Left cardiac atrium (tissue), 4 donors: ENCODE data around the gene TAL1. TPM values are rescaled to one million over a fixed set of nuclear protein-coding genes. Genes with fewer than 3 reads are reported as not detected.

Source experiments
- ATAC-seq, 2 donors: fragments of 200-7000 bp; cut with Tn5 transposase; one replicate each; pipeline ENCODE4 v1.9.1; 2020; ENCODE audit warnings: mild to moderate bottlenecking in 2 of 2, moderate library complexity in 2 of 2
- DNase-seq: peaks from one replicate; pipeline ENCODE4 v3.0.0-alpha.2; 2020
- intact Hi-C, 2 donors: fragments of 100-400 bp; cut with DNase I; formaldehyde crosslinking; loops; one replicate each; pipeline versions ENCODE4 v1.14.1 to v1.15.1; 2022 to 2023
- total RNA-seq, 2 donors: library from RNA; stranded (reverse); fragmentation: NEBNext Ultra II Directional; extraction: Animal tissue kit (Norgen Biotek cat#: 25700); gene quantifications; one replicate each; pipeline ENCODE4 v1.2.1, GENCODE V29; 2021
- donor health status: DM: no; HTN: yes; CAD: no.
- donor health status: DM: no; HTN: yes; CAD: no; lungs with severe emphysema.
- donor health status: DM: yes; HTN: yes; CAD: no.
- donor health status: Dilated cardiomyopathy.

TAL1 gene
- total RNA-seq, 2 donors from 2014 or later, result 4.0 to 5.1 TPM

DNA sequence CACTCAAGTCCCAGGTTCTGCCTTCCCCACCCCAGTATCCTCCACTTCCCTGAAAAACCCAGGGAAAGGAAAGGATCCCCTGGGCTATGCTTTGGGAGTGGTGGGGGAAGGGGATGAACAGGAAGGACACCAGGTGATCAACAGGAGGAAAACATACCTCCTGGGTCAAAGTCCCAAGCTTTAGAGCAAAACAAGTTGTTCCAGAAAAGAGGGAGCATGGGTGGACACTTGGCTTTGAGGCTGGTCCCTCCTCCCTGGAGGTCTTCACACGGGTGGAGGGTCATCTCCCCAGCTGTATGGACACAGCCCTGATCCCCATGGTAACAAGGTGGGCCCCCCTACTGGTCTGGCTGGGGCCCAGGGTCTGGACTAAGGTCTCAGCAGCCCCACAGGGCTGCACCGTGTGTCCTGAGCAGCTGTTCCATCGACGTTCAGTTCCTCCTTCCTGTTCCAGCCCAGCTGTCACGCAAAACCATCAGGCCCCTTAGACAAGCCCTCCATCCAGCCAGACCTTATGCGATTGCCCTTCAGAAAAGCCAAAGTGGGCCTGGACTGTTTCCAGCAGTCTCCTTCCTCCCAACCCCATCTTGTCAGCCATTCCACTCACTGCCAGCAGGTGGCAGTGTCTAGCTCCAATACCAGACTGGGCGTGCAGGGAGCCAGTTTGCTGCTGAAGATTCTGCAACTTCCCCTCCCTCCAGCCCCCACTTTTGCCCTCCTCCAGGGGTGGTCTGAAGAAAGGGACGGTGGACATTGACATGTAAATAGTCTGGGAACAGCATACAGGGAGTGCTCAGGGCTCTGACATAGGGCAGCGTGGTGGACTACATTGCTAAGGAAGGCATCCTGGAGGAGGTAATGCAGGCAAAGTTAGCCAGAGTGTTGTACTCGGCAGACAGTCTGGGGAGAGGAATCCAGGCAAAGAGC lies 39.3 kb downstream of the TAL1 start:
- peak; percentile 10 to 31 for ATAC-seq
- intact Hi-C loops, result loop anchor here in 1 of 2 donors (5.0 to 10.0 kb wide), 2 partner anchors 235 to 522 kb away; no protein-coding TSS in a partner anchor
- DNase-seq, result peak; percentile 83

DNA sequence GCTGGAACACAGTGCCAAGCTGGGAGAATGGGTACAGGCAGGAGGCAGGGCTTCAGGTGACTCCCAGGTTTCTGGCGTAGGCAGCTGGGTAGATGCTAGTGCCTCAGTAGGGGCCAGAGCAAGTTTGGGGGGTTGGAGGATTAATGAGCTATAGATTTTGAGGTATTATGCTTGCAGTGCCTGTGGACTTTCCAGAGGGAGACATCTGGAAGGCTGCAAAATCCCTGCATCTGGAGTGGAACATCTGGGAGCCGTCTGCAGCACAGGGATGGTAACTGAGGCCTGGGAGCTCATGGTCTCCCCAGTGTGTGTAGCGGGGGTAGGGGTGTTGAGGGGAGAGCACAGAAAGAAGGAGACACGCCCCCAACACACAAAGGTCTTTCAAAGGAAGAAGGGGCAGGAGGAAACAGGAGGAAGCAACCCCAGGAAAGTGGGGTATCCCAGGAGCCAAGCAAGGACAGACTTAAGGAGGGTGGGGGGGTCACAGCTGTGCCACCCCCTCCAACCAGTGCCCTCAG lies 40.0 kb downstream of the TAL1 start:
- ATAC-seq, result no peak
- no peak for DNase-seq
- intact Hi-C loops, result loop anchor here in 1 of 2 donors (5.0 to 10.0 kb wide), 2 partner anchors 235 to 523 kb away; no protein-coding TSS in a partner anchor

DNA sequence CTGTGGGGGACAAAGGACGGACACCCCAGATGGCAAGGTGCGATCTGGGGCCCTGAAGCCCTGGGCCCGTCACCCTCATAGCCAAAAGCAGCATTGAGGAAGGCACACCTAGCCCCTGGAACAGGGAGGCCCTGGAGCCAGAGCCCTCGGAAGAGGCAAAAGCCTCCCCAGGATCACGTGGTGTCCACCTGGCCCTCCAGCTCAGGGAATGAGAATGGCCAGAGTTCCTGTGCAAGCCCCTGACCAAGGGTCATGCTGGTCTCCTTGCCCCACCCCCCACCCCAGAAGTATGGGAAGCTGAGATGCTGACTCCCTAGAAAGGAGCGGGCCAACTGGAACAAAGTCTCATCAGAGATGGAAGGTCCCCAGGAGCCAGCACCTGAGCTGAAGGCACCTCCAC lies 41.2 kb downstream of the TAL1 start:
- ATAC-seq, result no peak
- DNase-seq, result no peak
- intact Hi-C loops, result loop anchor here in 1 of 2 donors (5.0 to 10.0 kb wide), 2 partner anchors 236 to 524 kb away; no protein-coding TSS in a partner anchor

DNA sequence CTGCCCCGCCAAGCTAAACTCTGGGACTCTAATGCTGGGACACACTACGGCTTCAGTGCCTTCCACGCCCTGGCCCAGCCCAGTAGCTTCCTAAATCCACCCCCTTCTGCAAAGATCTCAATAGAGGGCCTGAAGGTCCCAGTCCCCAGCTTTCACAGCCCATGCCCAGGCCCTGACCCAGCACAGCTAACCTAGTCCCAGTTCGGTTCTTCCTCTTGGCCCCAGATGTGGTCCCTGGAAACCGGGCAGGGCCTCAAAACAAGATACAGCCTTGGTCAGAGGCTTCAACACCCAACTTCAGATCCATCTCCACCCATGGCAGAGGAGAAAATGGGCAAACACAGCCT lies 41.5 kb downstream of the TAL1 start:
- ATAC-seq, result no peak
- intact Hi-C loops, result loop anchor here in 1 of 2 donors (5.0 to 10.0 kb wide), 2 partner anchors 237 to 524 kb away; no protein-coding TSS in a partner anchor
- DNase-seq, result no peak

DNA sequence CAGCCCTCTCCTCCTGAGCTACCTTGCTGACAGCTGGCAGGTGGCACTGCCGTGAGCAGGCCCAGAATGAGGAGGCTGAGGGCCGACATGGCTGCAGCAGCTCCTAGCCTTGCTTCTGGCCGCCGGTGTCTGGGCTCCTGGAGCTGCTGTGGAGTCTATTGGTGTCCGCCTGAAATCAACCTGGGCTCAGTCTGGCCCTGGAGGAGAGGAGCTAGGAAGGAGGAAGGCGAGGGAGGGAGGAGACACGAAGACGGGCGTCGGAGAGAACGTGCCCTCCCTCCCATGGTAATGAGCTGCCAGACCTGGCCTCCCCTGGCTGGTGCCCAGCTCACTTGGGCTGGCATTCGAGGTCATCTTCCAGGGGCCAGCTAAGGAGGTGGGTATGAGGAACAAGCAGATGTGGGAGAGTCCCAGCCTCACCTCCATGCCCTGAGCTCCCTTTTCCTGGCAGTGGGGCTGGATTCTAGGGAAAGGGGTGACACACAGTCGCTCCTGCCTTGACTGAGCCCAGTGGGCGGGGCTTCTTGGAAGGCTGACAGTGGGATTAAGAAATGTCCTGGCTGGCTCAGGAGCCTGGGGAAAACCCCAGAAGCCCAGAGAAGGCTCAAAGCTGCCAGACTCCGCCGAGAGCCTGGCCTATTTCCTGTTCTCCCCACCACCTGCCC lies 42.0 kb downstream of the TAL1 start, which contains the start of gene PDZK1IP1:
TSS of gene PDZK1IP1 (minus strand) at position 193 of the 665 bp plus-strand sequence. CDS start at position 89, 104 bp downstream.
- peak; percentile 89 for DNase-seq
- ATAC-seq, result peak; percentile 89 to 92
- intact Hi-C loops, result loop anchor here (5.0 to 10.0 kb wide), 4 partner anchors 75 to 525 kb away; partner anchors contain the start of gene FOXE3 (in 1 of the 2)

DNA sequence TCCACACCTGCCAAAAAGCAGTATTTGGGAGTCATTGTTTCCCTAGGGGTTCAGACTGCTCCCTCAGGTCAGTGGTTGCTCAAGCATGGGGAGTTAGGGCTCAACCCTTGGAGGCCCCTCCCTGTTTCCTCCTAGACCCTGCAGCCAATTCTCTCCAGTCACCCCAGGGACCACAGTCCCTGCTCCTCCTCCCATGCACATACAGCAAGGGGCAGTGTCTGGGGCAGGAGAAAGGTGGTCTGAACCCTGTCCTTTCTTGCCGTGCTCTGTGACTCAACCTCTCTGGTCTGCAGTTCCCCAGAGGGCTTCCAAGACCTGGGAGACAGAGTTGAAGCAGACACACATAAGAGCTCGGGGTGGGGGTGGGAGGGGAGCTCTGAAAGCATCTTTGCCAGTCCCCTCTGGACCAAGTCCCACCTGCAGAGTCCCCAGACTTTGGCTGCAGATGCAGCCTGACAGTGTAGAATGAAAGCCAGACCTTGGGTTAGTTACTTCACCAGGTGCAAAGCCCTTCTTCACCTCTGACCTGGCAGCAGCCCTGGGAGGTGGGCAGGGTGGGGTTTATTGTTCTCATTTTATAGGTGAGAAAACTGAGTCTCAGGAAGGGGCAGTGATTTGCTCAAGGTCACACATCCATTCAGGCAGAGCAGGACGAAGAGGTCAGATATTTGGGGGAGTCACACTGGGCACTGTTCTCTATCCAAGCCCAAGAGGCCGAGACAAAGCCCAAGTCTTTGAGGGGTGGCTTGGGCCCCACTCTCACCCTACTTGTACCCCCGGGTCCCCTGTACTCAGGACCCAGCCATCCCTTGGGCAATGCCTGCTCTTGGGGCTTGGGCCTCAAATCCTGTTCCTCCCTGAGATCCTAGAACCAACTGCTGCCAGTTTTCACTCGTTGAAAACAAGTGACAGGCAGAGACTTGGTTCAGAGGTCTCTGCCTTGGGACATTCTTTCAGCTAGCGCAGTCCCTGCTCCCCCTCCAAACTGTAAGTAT lies 42.9 kb downstream of the TAL1 start:
- intact Hi-C loops, result loop anchor here in 1 of 2 donors (10.0 kb wide), 3 partner anchors 76 to 526 kb away; partner anchors contain the start of gene FOXE3
- ATAC-seq (no peak), DNase-seq (no peak)

DNA sequence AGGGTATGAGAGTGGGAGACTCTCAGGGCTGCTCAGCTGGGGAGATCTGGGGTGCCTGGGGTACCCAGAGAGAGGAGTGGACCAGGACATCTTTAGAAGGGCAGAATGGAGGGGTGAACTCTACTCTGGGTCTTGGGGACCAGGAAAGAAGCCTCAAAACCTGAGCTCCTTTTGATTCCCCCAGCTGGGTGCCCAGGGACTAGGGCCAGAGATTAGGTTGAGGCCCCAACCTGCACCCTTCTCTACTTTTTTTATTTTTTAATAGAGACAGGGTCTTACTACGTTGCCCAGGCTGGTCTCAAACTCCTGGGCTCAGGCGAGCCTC lies 44.1 kb downstream of the TAL1 start:
- DNase-seq, result no peak
- ATAC-seq, result no peak
- intact Hi-C loops, result loop anchor here in 1 of 2 donors (10.0 kb wide), 3 partner anchors 77 to 527 kb away; partner anchors contain the start of gene FOXE3

DNA sequence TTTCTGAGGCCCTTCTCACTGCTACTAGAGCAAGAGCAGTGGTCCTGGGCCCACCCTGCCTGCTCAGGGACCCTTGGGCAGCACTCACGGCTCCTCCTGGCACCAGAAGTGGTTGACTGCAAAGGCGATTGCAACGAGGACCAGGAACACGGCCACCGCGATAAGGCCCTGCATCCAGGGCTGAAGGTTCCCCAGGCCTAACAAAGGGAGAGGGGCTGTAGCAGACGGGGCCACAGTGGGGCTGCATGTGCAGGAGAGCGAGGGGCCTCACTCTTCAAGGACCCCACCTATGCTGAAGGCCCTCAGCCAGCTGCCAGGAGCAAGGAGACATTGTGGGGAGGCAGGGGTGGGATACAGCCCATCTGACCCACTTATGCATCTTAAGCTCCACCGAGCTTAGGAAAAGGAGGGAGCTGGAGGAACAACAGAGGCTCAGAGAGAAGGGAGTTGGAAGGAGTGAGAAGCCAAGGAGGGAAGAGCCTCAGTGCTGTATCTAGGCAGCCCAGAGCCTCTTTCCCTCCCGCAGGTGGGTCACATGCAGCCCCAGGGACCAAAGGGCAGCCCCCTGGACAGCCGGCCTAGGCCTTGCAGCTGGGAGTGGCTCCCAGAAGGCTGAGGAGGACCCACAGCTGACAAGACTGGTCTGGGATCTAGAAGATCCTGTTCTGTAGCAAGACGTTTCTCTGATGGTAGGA lies 44.6 kb downstream of the TAL1 start:
- intact Hi-C loops, result loop anchor here in 1 of 2 donors (10.0 kb wide), 3 partner anchors 77 to 527 kb away; partner anchors contain the start of gene FOXE3
- no peak for DNase-seq
- ATAC-seq, result no peak

DNA sequence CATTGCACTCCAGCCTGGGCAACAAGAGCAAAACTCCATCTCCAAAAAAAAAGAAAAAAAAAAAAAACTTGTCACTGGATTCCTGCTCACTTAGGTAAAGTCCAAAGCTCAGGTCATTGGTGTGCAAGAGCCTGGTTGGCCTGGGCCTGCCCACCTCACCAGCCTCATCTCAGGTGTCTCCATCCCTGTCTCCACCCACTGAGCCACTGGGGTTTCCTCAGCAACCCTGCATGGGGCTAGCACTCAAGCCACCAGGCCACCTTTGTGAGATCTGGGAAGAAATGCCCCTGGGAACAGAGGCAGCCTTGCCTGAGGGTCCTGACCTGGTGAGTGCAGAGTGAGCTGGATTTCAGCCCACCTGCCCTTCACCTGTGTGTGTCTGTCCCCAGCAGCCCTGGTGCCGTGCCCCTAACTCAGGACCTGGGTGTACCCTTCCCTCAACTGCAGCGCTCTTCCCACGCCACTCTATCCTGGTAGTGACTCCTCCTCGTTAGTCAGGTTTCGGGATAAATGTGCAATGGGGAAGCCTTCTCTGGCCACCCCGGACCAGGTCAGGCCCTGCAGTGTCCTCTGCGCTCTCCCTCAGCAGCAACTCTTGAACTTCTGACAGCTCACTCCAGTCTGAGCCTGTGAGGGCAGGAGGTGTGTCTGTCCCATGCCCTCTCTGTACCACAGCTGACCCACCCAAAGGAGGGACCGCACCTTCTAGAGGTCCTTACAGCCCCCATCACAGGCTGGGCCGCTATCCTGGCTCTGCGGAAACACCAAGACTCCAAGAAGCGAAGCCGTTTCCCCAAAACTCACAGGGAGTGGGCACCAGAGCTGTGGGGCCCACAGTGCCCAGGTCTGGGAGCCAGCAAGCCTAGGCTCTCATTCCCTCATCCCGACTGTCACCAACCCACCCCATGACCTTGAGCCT lies 45.5 kb downstream of the TAL1 start:
- ATAC-seq (no peak), DNase-seq (no peak)
- intact Hi-C loops, result loop anchor here in 1 of 2 donors (10.0 kb wide), 3 partner anchors 78 to 528 kb away; partner anchors contain the start of gene FOXE3

DNA sequence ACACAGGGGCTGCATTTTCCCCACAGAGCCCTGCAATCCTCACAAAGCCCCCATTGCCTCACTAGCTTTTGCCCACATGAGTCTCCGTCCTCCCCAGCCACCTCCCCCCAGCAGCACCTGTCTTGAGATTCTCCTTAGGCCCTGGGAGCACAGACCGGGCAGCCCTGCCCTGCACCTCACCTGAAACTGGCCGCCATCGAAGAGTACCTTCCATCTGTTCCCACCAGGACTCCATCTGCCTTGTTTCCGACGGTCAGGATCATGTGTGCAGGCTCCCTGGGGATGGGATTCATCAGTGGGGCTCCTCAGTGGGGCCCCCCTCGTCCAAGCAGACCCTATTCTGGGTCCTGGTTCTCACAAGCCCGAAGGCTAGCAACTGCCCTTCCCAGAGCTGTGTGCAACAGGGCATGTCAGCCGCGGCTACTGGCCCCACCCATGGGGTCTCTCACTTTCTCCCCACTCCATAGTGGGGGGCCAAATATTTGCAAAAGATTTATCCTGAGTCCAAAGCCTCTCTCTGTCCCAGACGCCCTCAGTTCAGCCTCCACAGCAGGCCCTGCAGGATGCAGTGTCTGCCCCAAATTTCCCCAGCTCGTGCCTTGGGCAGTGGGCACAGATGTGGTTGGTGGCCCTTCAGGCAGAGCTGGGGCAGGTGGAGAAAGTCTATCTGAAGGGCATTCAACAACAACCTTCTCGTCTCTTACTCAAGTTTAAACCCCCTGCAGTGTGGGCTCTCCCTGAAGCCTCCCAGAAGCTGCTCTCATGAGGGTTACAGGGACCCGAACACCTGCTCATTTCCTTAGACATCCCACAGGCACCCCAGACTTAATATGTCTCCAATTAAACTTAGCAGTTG lies 47.0 kb downstream of the TAL1 start:
- intact Hi-C loops, result loop anchor here in 1 of 2 donors (10.0 kb wide), 3 partner anchors 80 to 530 kb away; partner anchors contain the start of gene FOXE3
- DNase-seq (no peak), ATAC-seq (no peak)

DNA sequence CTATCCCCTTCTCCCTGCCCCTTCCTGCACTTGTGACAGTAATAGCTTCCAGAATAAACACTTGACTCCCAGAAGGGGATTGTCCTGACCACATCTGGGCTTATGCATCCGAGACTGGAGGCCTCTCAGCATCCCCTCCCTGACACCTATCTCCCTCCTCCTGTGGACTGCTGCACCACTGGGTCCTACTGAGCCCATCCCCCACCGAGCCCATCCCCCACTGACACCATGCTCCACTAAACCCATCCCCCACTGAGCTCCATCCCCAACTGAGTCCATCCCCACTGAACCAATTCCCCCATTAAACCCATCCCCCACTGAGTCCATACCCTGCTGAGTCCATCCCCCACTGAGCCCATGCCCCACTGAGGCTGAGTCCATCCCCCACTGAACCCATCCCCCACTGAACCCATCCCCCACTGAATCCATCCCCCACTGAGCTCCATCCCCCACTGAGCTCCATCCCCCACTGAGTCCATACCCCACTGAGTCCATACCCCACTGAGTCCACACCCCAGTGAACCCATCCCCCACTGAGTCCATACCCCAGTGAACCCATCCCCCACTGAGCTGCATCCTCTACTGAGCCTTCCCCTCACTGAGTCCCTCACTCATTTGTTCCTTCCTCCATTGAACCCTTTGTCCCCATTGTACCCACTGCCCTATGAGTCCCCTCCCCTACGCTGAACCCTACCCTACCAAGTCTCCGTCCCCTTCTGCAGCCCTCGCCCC lies 47.8 kb downstream of the TAL1 start:
- ATAC-seq (no peak), DNase-seq (no peak)
- intact Hi-C loops, result loop anchor here in 1 of 2 donors (10.0 kb wide), 3 partner anchors 81 to 531 kb away; partner anchors contain the start of gene FOXE3

DNA sequence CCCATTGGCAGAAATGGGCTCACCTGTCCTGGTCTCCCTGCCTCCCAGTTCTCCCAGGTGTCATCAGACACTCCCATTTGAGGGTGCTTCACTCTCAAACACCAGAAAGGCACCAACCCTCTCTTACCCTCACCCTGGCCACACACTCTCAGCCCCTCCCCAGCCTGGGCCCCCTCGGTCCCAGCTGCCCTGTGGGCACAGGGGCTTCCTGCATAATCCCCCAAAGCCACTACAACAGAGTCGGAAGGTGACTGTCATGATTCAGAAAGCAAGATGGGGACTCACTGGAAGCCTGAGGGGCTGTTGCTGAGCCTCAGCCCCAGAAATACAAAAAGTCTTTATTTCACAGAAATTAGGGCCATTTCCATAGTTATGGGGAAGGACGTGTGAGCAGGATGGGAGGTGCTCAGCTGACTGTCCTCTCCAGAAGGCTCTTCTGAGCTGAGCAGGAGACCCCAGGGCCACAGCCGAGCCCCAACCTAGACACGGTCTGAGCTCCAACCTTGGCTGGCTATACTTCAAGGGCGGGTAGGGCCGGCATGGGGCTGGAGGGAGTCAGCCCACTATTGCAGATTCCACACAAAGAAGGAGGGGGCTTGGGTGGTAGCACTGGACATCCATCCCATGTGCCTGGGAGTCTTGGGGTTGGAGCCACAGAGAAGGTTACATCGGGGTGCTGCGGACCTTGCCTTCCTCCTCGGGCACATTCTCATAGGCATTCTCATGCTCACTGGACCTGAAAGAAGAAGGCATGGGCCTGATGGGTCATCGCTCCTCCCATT lies 48.5 kb downstream of the TAL1 start:
- no peak for DNase-seq
- intact Hi-C loops, result loop anchor here in 1 of 2 donors (10.0 kb wide), 3 partner anchors 81 to 531 kb away; partner anchors contain the start of gene FOXE3
- ATAC-seq, result no peak

DNA sequence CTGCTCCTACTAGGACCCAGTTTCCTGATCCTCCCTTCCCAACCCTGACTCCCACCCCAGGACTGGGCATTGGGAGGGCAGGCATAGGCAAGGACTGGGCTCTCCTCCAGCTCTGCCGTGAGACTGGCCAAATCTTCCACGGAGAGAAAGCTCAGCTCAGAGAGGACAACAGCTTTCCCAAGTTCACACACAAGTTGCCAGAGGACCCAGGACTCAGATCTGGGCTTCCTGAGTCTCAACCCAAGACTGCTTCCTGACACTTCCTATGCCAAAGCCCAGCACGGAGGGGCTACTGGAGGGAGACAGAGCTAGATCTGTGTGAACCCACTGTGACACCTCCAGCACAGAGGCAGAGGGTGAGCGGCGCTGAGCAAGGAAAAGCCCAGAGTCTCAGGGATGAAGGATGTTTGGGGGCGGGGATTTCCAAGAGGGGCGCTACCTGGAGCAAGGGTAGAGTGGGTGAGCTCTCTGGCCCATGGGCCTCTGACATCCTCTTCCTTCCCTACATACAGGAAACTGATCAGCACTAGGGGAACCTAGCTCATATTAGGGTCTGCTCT lies 49.3 kb downstream of the TAL1 start:
- DNase-seq (no peak), ATAC-seq (peak in 1 of 2 donors; percentile 4)
- intact Hi-C loops, result loop anchor here in 1 of 2 donors (10.0 kb wide), 3 partner anchors 82 to 532 kb away; partner anchors contain the start of gene FOXE3
